Neuron (in vitro differentiated cells): ENCODE data around the gene SCIMP.
"Not testable (repeated sequence)": the region's sequence is repeated elsewhere in the genome, so short reads cannot be mapped to it uniquely, and the experiment has no call there.

Experiments
- H2AFZ ChIP-seq: one replicate; pipeline ENCODE4 v1.6.1; 2013; ENCODE audit warnings: low read depth, mild to moderate bottlenecking, inconsistent platforms, low read length, moderate library complexity
- H3K27me3 ChIP-seq: one replicate; pipeline ENCODE4 v1.6.1; 2013; ENCODE audit warnings: low read length; ENCODE audit not compliant: insufficient read depth
- H3K36me3 ChIP-seq: one replicate; pipeline ENCODE4 v1.6.1; 2013; ENCODE audit warnings: low read length; ENCODE audit not compliant: insufficient read depth
- H3K4me1 ChIP-seq: one replicate; pipeline ENCODE4 v1.6.1; 2013; ENCODE audit warnings: low read length; ENCODE audit not compliant: insufficient read depth
- H3K4me3 ChIP-seq: 2 replicates; pipeline ENCODE4 v1.5.1; 2013; ENCODE audit warnings: mild to moderate bottlenecking, low read length, moderate library complexity
- H3K9me3 ChIP-seq: one replicate; pipeline ENCODE4 v1.6.1; 2013; ENCODE audit warnings: low read length

SCIMP gene

GRCh38 chr17:5254903-5255521 lies 20.4 kb upstream of the SCIMP start:
- H3K27me3 ChIP-seq, result no peaks in the 10 kb centered on the region
- no peaks in the 10 kb centered on the region for H3K4me1 ChIP-seq
- H3K9me3 ChIP-seq, result no peaks in the 10 kb centered on the region
- no peaks in the 10 kb centered on the region for H3K36me3 ChIP-seq
- H3K4me3 ChIP-seq, result no peak overlapping the region
- H2AFZ ChIP-seq, result no peak overlapping the region

GRCh38 chr17:5254414-5254813 lies 19.8 kb upstream of the SCIMP start:
- no peaks in the 10 kb centered on the region for H3K27me3 ChIP-seq
- no peaks in the 10 kb centered on the region for H3K36me3 ChIP-seq

GRCh38 chr17:5249615-5250014 lies 15.0 kb upstream of the SCIMP start:
- no peak overlapping the region for H3K4me3 ChIP-seq
- H3K4me1 ChIP-seq, result no peaks in the 10 kb centered on the region
- H2AFZ ChIP-seq, result no peak overlapping the region
- no peaks in the 10 kb centered on the region for H3K9me3 ChIP-seq
- no peaks in the 10 kb centered on the region for H3K36me3 ChIP-seq
- no peaks in the 10 kb centered on the region for H3K27me3 ChIP-seq

More at GRCh38 chr17:5254414-5254813, 19.8 kb upstream of the SCIMP start:
- Histone ChIP-seq H3K4me3 (no peak overlapping the region), H2AFZ (no peak overlapping the region), H3K9me3 (no peaks in the 10 kb centered on the region), H3K4me1 (no peaks in the 10 kb centered on the region)

- no peaks in the 10 kb centered on the region for H3K27me3 ChIP-seq
- no peaks in the 10 kb centered on the region for H3K36me3 ChIP-seq
- no peaks in the 10 kb centered on the region for H3K4me1 ChIP-seq
- no peaks in the 10 kb centered on the region for H3K9me3 ChIP-seq
- no peak overlapping the region for H2AFZ ChIP-seq
- no peak overlapping the region for H3K4me3 ChIP-seq
Observed at GRCh38 chr17:5248821-5249479, 14.3 kb upstream of the SCIMP start.

GRCh38 chr17:5247621-5248020 lies 13.0 kb upstream of the SCIMP start:
- Histone ChIP-seq H3K27me3 (no peaks in the 10 kb centered on the region), H3K36me3 (no peaks in the 10 kb centered on the region), H3K9me3 (no peaks in the 10 kb centered on the region), H3K4me3 (no peak overlapping the region), H3K4me1 (no peaks in the 10 kb centered on the region), H2AFZ (no peak overlapping the region)

- Histone ChIP-seq H2AFZ (no peak overlapping the region), H3K4me3 (no peak overlapping the region), H3K27me3 (no peaks in the 10 kb centered on the region), H3K9me3 (no peaks in the 10 kb centered on the region), H3K36me3 (no peaks in the 10 kb centered on the region), H3K4me1 (no peaks in the 10 kb centered on the region)
Observed at GRCh38 chr17:5241861-5242671, 7.4 kb upstream of the SCIMP start.

- H3K36me3 ChIP-seq, H3K9me3 ChIP-seq, H3K4me3 ChIP-seq, H3K4me1 ChIP-seq, H3K27me3 ChIP-seq, H2AFZ ChIP-seq: not testable (repeated sequence)
Observed at GRCh38 chr17:5239769-5240168, 5.1 kb upstream of the SCIMP start.

GRCh38 chr17:5238333-5238732 lies 3.7 kb upstream of the SCIMP start:
- Histone ChIP-seq H3K9me3 (no peaks in the 10 kb centered on the region), H3K4me1 (no peaks in the 10 kb centered on the region), H3K4me3 (no peak overlapping the region), H2AFZ (no peak overlapping the region), H3K36me3 (no peaks in the 10 kb centered on the region), H3K27me3 (no peaks in the 10 kb centered on the region)

- no peaks in the 10 kb centered on the region for H3K4me1 ChIP-seq
- no peak overlapping the region for H2AFZ ChIP-seq
- H3K27me3 ChIP-seq, result no peaks in the 10 kb centered on the region
- H3K36me3 ChIP-seq, result no peaks in the 10 kb centered on the region
- H3K4me3 ChIP-seq, result no peak overlapping the region
- H3K9me3 ChIP-seq, result no peaks in the 10 kb centered on the region
Observed at GRCh38 chr17:5237541-5238016, 2.9 kb upstream of the SCIMP start.

GRCh38 chr17:5236938-5237540 lies 2.4 kb upstream of the SCIMP start:
- H3K4me1 ChIP-seq, result no peaks in the 10 kb centered on the region
- no peak overlapping the region for H2AFZ ChIP-seq
- H3K4me3 ChIP-seq, result no peak overlapping the region
- no peaks in the 10 kb centered on the region for H3K36me3 ChIP-seq
- no peaks in the 10 kb centered on the region for H3K9me3 ChIP-seq
- no peaks in the 10 kb centered on the region for H3K27me3 ChIP-seq

- H3K9me3 ChIP-seq, H2AFZ ChIP-seq, H3K4me1 ChIP-seq, H3K27me3 ChIP-seq, H3K4me3 ChIP-seq, H3K36me3 ChIP-seq: not testable (repeated sequence)
Observed at GRCh38 chr17:5233492-5233891, 1.2 kb downstream of the SCIMP start.

GRCh38 chr17:5226940-5227878 lies 7.5 kb downstream of the SCIMP start:
- no peak overlapping the region for H2AFZ ChIP-seq
- no peaks in the 10 kb centered on the region for H3K9me3 ChIP-seq
- no peaks in the 10 kb centered on the region for H3K27me3 ChIP-seq
- peaks cover 17% of the 10 kb centered on the region for H3K36me3 ChIP-seq
- H3K4me1 ChIP-seq, result no peaks in the 10 kb centered on the region
- H3K4me3 ChIP-seq, result no peak overlapping the region
